VCaP (cell line): Measurements from ENCODE around the gene TMA7.

Experiments
- H3K27ac ChIP-seq: fragments of 450-650 bp; 2 replicates; pipeline ENCODE4 v1.5.1; 2017
- TF ChIP-seq, protein P1 (sequence below): fragments of 450-650 bp; conservative IDR thresholded peaks from 2 replicates; pipeline ENCODE4 v1.5.1; 2017; ENCODE audit warnings: mild to moderate bottlenecking, moderate library complexity

The TMA7 gene

DNA sequence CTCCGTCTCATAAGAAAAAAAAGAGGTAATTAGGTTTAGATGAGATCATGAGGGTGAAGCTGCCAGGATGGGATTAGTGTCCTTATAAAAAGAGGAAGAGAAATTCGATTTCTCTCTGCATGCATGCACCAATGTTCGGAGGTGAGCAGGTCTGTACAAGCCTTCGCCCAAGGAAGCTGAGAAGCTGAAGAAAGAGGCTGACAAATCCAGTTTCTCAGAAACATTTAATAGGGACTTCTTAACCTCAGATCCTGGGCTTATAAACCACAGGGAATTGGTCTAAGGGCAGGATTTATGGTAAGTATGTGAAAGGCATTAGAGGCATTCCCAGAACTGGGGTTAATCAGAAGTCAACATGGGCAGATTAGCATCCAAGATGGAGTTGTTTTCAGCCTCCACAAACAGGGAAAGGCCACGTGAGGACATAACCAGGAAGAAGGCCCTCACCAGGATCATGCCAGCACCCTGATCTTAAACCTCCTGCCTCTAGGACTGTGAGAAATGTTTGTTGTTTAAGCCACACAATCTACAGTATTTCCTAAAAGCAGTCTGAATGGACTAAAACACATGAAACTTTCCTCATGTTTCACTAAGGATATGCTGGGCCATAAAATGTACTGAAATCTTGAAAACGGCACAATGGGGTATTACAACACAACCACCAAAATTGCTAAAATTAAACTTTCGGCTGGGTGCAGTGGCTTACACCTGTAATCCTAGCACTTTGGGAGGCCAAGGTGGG lies 52.6 kb downstream of the TMA7 start:
- TF ChIP-seq, protein P1, sequence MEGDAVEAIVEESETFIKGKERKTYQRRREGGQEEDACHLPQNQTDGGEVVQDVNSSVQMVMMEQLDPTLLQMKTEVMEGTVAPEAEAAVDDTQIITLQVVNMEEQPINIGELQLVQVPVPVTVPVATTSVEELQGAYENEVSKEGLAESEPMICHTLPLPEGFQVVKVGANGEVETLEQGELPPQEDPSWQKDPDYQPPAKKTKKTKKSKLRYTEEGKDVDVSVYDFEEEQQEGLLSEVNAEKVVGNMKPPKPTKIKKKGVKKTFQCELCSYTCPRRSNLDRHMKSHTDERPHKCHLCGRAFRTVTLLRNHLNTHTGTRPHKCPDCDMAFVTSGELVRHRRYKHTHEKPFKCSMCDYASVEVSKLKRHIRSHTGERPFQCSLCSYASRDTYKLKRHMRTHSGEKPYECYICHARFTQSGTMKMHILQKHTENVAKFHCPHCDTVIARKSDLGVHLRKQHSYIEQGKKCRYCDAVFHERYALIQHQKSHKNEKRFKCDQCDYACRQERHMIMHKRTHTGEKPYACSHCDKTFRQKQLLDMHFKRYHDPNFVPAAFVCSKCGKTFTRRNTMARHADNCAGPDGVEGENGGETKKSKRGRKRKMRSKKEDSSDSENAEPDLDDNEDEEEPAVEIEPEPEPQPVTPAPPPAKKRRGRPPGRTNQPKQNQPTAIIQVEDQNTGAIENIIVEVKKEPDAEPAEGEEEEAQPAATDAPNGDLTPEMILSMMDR: no peak
- no peak overlapping the region for H3K27ac ChIP-seq

DNA sequence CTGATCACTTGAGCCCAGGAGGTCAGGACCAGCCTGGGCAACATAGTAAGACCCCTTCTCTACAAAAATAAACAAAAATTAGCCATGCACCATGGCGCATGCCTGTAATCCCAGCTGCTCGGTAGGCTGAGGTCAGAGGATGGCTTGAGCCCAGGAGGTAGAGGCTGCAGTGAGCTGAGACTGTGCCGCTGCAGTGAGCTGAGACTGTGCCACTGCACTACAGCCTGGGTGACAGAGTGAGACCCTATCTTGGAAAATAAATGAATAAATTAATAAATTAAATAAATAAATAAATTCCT lies 53.1 kb downstream of the TMA7 start:
- TF ChIP-seq, protein P1: no peak
- H3K27ac ChIP-seq: no peak overlapping the region
